ENCODE results near the gene SPEM1. TPM values are rescaled to one million over a fixed set of nuclear protein-coding genes. Genes with fewer than 3 reads are reported as not detected.
A peak's percentile ranks its signal among the peaks of the same experiment; 100 is the strongest.

Gene SPEM1
- total RNA-seq, 4 donors from 2014 or later, result not detected

DNA sequence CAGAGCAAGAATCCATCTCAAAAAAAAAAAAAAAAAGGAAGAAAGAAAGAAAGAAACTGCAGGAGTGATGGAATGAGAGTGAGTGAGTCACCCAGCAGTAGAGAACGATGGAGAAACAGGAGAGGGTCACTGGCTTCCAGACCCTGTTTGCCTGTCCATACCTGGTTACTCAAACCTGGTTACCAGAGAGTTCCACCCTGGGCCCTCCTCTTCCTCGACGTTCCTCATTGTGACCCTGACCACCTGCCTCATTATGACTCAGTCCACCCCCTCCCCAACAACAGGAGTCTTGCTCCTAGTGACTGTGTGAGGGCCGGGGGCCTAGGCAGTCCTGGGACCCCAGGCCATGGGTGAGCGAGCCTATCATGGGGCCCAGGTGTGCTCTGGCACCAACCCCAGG lies 8.4 kb downstream of the SPEM1 start, which contains the start of gene SPEM3:
SPEM3 (plus strand) TSS at position 301 of the 400 bp plus-strand sequence; CDS start at position 347, 46 bp downstream.
- intact Hi-C loops (cut with DNase I), result no loop called here
- H3K27me3 ChIP-seq, result no peaks in the 10 kb centered on the region

DNA sequence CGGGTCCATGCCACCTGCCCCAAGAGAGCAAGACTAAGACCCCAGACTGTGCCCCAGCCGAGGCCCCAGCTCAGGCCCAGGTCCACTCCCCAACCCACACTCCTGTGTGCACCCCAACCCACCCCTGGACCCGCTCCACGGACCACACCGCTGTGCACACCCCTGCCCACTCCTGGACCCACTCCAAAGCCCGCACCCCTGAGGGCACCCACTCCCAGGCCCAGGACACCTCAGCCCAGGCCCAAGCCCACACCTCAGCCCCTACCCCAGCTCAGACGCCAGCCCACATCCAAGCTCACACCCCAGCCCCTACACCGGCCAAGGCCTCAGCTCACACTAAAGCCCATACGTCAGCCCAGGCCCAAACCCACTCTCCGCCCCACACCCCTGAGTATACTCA lies 9.6 kb downstream of the SPEM1 start:
- no peaks in the 10 kb centered on the region for H3K4me1 ChIP-seq
- H3K36me3 ChIP-seq, result no peaks in the 10 kb centered on the region
- TF ChIP-seq POLR2A (IDR thresholded peaks at IDR 0.05), result no peak
- TF ChIP-seq, protein P1, sequence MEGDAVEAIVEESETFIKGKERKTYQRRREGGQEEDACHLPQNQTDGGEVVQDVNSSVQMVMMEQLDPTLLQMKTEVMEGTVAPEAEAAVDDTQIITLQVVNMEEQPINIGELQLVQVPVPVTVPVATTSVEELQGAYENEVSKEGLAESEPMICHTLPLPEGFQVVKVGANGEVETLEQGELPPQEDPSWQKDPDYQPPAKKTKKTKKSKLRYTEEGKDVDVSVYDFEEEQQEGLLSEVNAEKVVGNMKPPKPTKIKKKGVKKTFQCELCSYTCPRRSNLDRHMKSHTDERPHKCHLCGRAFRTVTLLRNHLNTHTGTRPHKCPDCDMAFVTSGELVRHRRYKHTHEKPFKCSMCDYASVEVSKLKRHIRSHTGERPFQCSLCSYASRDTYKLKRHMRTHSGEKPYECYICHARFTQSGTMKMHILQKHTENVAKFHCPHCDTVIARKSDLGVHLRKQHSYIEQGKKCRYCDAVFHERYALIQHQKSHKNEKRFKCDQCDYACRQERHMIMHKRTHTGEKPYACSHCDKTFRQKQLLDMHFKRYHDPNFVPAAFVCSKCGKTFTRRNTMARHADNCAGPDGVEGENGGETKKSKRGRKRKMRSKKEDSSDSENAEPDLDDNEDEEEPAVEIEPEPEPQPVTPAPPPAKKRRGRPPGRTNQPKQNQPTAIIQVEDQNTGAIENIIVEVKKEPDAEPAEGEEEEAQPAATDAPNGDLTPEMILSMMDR (IDR thresholded peaks at IDR 0.05), result no peak
- DNase-seq, result no peak
- no peaks in the 10 kb centered on the region for H3K9me3 ChIP-seq
- no peak overlapping the region for H3K4me3 ChIP-seq (replicated peaks in 1 of 3)
- no peaks in the 10 kb centered on the region for H3K27me3 ChIP-seq
- WGBS, 2 donors, result 85 to 92% methylated on average over 7 to 10 of the region's 10 CpGs
- no peak overlapping the region for H3K27ac ChIP-seq
- intact Hi-C loops (cut with DNase I), result no loop called here

More for the DNA sequence above, 8.4 kb downstream of the SPEM1 start, which contains the start of gene SPEM3:
- H3K9me3 ChIP-seq, result no peaks in the 10 kb centered on the region
- H3K36me3 ChIP-seq, result no peaks in the 10 kb centered on the region
- no peak for DNase-seq
- no peak within 1 kb of the TSS for H3K4me3 ChIP-seq (replicated peaks in 1 of 3)
- TF ChIP-seq, protein P1 (IDR thresholded peaks at IDR 0.05), result no peak
- TF ChIP-seq POLR2A (IDR thresholded peaks at IDR 0.05), result no peak
- 72 to 78% methylated on average over 4 to 5 of the region's 5 CpGs for WGBS, 2 donors
- no peaks in the 10 kb centered on the region for H3K4me1 ChIP-seq
- no peak within 1 kb of the TSS for H3K27ac ChIP-seq

DNA sequence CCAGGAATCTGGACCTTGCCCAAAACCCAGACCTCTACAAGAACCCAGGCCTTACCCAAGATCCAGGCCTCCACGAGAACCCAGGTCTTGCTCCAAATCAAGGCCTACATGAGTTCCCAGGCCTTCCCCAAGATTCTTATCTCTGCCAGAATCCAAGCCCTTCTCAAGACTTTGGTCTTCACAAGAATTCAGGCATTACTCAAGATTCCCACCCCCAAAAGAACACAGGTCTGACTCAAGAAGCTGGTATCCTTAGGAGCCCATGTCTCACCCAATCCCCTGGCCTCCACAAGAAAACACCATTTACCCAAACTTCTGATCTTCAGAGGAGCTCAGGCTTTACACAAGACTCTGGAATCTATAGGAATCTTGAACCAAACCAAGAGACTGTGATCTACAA lies 11.1 kb downstream of the SPEM1 start:
- WGBS, 2 donors, result 89 to 94% methylated on average over 1 of the region's 1 CpG
- no peak for DNase-seq
- H3K36me3 ChIP-seq, result no peaks in the 10 kb centered on the region
- no peaks in the 10 kb centered on the region for H3K9me3 ChIP-seq
- no peak overlapping the region for H3K27ac ChIP-seq
- H3K27me3 ChIP-seq, result no peaks in the 10 kb centered on the region
- TF ChIP-seq POLR2A (IDR thresholded peaks at IDR 0.05), result no peak
- TF ChIP-seq, protein P1 (IDR thresholded peaks at IDR 0.05), result no peak
- no peak overlapping the region for H3K4me3 ChIP-seq (replicated peaks in 1 of 3)
- peaks cover 3 to 6% of the 10 kb centered on the region in 2 donors for H3K4me1 ChIP-seq
- intact Hi-C loops (cut with DNase I), result no loop called here

DNA sequence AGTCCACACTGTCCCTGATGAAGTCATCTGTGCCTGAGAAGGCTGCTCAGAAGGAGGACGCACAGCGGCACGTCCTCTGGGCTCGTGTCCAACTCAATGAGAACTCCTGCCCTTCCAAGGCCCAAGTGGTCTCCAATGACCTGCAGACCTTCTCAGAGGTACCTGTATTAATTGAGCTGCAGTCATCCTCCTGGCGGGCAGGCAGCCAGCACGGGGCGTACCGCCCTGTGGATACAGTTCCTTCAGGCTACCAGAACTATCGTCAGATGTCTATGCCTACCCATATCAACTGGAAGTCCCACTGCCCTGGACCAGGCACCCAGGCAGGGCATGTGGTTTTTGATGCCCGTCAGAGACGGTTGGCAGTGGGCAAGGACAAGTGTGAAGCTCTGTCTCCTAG lies 12.2 kb downstream of the SPEM1 start:
- no peak for TF ChIP-seq POLR2A (IDR thresholded peaks at IDR 0.05)
- TF ChIP-seq, protein P1 (IDR thresholded peaks at IDR 0.05), result no peak
- H3K27ac ChIP-seq, result no peak overlapping the region
- no peak for DNase-seq
- no peaks in the 10 kb centered on the region for H3K36me3 ChIP-seq
- no peaks in the 10 kb centered on the region for H3K9me3 ChIP-seq
- H3K4me3 ChIP-seq (replicated peaks in 1 of 3), result no peak overlapping the region
- intact Hi-C loops (cut with DNase I), result no loop called here
- peaks cover 13 to 15% of the 10 kb centered on the region in 2 donors for H3K4me1 ChIP-seq
- no peaks in the 10 kb centered on the region for H3K27me3 ChIP-seq
- WGBS, 2 donors, result 75% methylated on average over 10 to 11 of the region's 11 CpGs

DNA sequence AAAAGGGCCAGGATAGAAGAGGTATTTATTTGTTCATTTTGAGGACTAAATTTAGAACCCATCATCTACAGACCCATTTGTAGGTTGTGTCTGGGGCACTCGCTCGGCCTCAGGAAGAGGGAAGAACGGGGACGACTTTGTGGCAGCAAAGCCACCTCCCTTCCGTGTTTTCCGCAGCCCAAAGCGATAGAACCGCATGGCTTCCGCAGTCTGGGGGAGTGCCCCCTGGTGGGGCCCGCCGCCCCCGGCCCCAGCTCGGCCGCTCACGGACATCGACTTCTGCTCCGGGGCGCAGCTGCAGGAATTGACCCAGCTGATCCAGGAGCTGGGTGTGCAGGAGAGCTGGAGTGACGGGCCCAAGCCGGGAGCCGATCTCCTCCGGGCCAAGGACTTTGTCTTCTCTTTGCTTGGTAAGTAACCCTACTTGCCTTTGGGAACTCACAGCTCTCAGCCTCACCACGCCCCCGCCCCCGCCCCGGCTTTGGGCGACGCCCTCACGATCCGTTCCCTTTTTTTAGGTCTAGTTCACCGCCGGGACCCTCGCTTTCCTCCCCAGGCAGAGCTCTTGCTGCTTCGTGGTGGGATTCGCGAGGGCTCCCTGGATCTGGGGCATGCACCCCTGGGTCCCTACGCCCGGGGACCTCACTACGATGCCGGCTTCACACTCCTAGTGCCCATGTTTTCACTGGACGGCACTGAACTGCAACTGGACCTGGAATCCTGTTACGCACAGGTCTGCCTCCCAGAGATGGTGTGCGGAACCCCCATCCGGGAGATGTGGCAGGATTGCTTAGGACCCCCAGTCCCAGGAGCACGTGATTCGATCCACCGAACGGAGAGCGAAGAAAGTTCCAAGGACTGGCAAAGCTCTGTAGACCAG lies 15.8 kb downstream of the SPEM1 start:
- TF ChIP-seq, protein P1 (IDR thresholded peaks at IDR 0.05), result peak in 1 of 6 experiments; percentile 16
- peak in 1 of 2 donors; percentile 0 for TF ChIP-seq POLR2A (IDR thresholded peaks at IDR 0.05)
- Histone ChIP-seq H3K27ac (peak overlapping the region; percentile 25 to 64 (median 61)), H3K36me3 (no peaks in the 10 kb centered on the region), H3K4me3 (replicated peaks in 1 of 3) (peak overlapping the region; percentile 30 to 53 (median 38)), H3K4me1 (peaks cover 31 to 49% of the 10 kb centered on the region in 2 donors), H3K9me3 (no peaks in the 10 kb centered on the region), H3K27me3 (no peaks in the 10 kb centered on the region)
- peak; percentile 49 to 56 for DNase-seq
- intact Hi-C loops (cut with DNase I), result loop anchor here (5.0 kb wide), 2 partner anchors 84 to 126 kb away; partner anchors contain the start of genes KCTD11 and SENP3
- whole genome bisulfite sequencing, 2 donors, result 5 to 7% methylated on average over 30 to 42 of the region's 49 CpGs

All from thyroid gland (tissue), 4 donors.